ENCODE results near the gene ANKRD6.

DNA sequence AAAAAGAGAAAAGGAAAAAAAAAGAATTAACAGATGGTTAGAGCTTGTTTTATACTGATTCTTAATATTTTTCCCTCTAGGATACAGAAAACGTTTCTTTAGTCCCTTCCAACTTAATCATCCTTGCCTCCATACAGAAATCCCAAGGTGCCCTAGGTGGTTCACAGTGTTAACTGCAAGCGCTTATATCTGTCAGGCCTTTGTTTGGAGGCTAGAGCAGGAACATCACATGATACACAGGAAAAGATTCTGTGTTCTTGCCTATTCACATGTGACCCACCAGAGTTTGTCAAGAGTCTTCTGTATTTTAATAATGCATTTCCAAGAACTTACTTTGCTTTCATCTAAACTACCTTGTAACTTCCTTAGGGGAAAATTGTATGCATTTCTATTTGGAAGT is 31.3 kb downstream of the ANKRD6 start:
- TF ChIP-seq POLR2AphosphoS5 (IDR thresholded peaks at IDR 0.05; ENCODE audit: borderline replicate concordance, low read depth, low read length) (no peak), EZH2 (IDR thresholded peaks at IDR 0.05) (no peak)
